GM04503 (cell line): ENCODE measurements around the gene TSSK6.

Experiments used
- DNase-seq: peaks from one replicate; pipeline ENCODE4 v3.0.0-alpha.2; 2012; ENCODE audit warnings: low read depth

The TSSK6 gene

GRCh38 chr19:19514881-19515641, at the start of gene TSSK6:
TSS of gene TSSK6 (minus strand) at chr19:19515548. CDS start at chr19:19515427, 121 bp downstream.
- DNase-seq = no peak

GRCh38 chr19:19563348-19563848, 48.0 kb upstream of the TSSK6 start:
- DNase-seq = no peak

GRCh38 chr19:19562665-19563347, 47.5 kb upstream of the TSSK6 start:
- no peak for DNase-seq

- no peak for DNase-seq
Observed at GRCh38 chr19:19561946-19562664, 46.8 kb upstream of the TSSK6 start.

GRCh38 chr19:19559931-19560330, 44.6 kb upstream of the TSSK6 start:
- DNase-seq = no peak

- no peak for DNase-seq
Observed at GRCh38 chr19:19558636-19559035, 43.3 kb upstream of the TSSK6 start.

- no peak for DNase-seq
Observed at GRCh38 chr19:19558055-19558454, 42.7 kb upstream of the TSSK6 start.

GRCh38 chr19:19554074-19555023, 39.0 kb upstream of the TSSK6 start:
- DNase-seq = no peak

GRCh38 chr19:19553670-19554069, 38.3 kb upstream of the TSSK6 start:
- DNase-seq = no peak

GRCh38 chr19:19552798-19553197, 37.5 kb upstream of the TSSK6 start:
- no peak for DNase-seq

GRCh38 chr19:19551853-19552192, 36.5 kb upstream of the TSSK6 start:
- no peak for DNase-seq

GRCh38 chr19:19550972-19551852, 35.9 kb upstream of the TSSK6 start:
- no peak for DNase-seq

- no peak for DNase-seq
Observed at GRCh38 chr19:19550485-19550929, 35.2 kb upstream of the TSSK6 start.

- DNase-seq = no peak
Observed at GRCh38 chr19:19549804-19550464, 34.6 kb upstream of the TSSK6 start.

GRCh38 chr19:19548915-19549759, 33.8 kb upstream of the TSSK6 start:
- DNase-seq = no peak

- DNase-seq = no peak
Observed at GRCh38 chr19:19547674-19548336, 32.5 kb upstream of the TSSK6 start.

- no peak for DNase-seq
Observed at GRCh38 chr19:19546751-19547162, 31.4 kb upstream of the TSSK6 start.

- no peak for DNase-seq
Observed at GRCh38 chr19:19545707-19546106, 30.4 kb upstream of the TSSK6 start.
